Glutamatergic neuron (in vitro differentiated cells): ENCODE results near the gene SLC1A6. TPM values are rescaled to one million over a fixed set of nuclear protein-coding genes. Genes with fewer than 3 reads are reported as not detected.

Source experiments
- DNase-seq: peaks from one replicate; pipeline ENCODE4 v3.0.0; 2022
- H3K27ac Mint-ChIP-seq: one replicate; pipeline ENCODE4 v1.8.0; 2020; ENCODE audit warnings: mild to moderate bottlenecking, mixed read lengths, inconsistent platforms; ENCODE audit not compliant: unreplicated experiment
- H3K27me3 Mint-ChIP-seq: one replicate; pipeline ENCODE4 v1.8.0; 2020; ENCODE audit warnings: mild to moderate bottlenecking, moderate library complexity, mixed read lengths, inconsistent platforms; ENCODE audit not compliant: unreplicated experiment
- H3K36me3 Mint-ChIP-seq: one replicate; pipeline ENCODE4 v1.8.0; 2020; ENCODE audit warnings: mild to moderate bottlenecking, mixed read lengths, inconsistent platforms; ENCODE audit not compliant: unreplicated experiment
- H3K4me1 Mint-ChIP-seq: one replicate; pipeline ENCODE4 v1.8.0; 2020; ENCODE audit warnings: mild to moderate bottlenecking, low read depth, mixed read lengths, inconsistent platforms; ENCODE audit not compliant: unreplicated experiment
- H3K4me3 Mint-ChIP-seq: one replicate; pipeline ENCODE4 v1.8.0; 2020; ENCODE audit warnings: mild to moderate bottlenecking, mixed read lengths, inconsistent platforms; ENCODE audit not compliant: unreplicated experiment
- H3K9me3 Mint-ChIP-seq: one replicate; pipeline ENCODE4 v1.8.0; 2020; ENCODE audit warnings: mild to moderate bottlenecking, moderate library complexity, mixed read lengths, inconsistent platforms; ENCODE audit not compliant: unreplicated experiment
- long read RNA-seq: library from polyadenylated mRNA; unstranded; transcript quantifications from one replicate; pipeline ENCODE4 v2.0.0, GENCODE V29; 2020; ENCODE audit not compliant: unreplicated experiment
- total RNA-seq: library from RNA; stranded (reverse); fragmentation: NEBNext Ultra II Directional; extraction: Animal tissue kit (Norgen Biotek cat#: 25700); gene quantifications from one replicate; pipeline ENCODE4 v1.2.1, GENCODE V29; 2021; ENCODE audit not compliant: unreplicated experiment
- TF ChIP-seq, protein P1 (sequence below): fragments of 200-600 bp; sonication (generic); IDR thresholded peaks from one replicate; pipeline ENCODE4 v1.5.0; 2021; ENCODE audit not compliant: partially characterized antibody, unreplicated experiment

The SLC1A6 gene
- total RNA-seq, result 22.8 TPM
- long read RNA-seq, partial matches to known transcripts, result 0 of 4 reads
- long read RNA-seq, other reads (novel, unspliced or antisense), result 2 of 4 reads

DNA sequence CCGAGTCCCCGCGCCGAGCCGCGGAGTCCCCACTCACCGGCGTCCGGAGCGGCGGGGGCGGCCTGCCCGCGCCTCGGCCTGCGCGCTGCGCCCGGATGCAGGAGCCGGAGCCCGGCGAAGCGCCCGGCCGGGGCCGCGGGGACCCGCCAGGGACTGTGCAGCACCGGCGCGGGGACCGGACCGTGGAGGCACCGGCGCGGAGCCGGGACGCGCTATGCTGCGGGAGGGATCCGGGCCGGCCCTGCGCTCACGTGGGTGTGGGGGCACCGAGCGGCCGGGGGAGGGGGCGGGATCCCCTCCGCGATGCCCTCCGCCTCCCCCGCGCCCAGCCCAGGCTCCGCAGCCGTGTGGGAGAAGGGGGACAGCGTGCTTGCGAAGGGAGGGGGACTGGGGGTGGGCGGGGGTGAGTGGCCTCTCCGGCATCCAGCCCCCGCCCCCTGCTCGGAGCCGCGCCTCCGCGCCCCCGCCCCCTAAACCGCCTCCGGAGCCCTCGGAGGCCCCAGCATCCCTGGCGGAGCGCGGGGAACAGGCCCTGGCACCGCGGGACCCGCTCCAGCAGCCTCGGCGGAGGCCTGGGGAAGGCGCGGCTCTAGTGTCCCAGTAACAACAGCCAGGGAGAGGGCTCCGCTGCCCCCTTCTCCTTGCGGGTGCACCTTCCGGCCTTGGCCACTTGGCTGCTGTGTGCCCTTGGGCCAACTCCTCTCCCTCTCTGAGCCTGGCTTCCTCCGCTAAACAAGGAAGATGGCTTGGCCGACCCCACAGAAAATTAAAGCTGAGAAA, at the start of gene SLC1A6:
SLC1A6 (minus strand) TSS at position 389 of the 780 bp plus-strand sequence. CDS start 6,954 bp downstream, outside the sequence.
- peaks cover 7% of the 10 kb centered on the region for H3K27me3 Mint-ChIP-seq
- H3K4me1 Mint-ChIP-seq, result peaks cover 7% of the 10 kb centered on the region
- TF ChIP-seq, protein P1, sequence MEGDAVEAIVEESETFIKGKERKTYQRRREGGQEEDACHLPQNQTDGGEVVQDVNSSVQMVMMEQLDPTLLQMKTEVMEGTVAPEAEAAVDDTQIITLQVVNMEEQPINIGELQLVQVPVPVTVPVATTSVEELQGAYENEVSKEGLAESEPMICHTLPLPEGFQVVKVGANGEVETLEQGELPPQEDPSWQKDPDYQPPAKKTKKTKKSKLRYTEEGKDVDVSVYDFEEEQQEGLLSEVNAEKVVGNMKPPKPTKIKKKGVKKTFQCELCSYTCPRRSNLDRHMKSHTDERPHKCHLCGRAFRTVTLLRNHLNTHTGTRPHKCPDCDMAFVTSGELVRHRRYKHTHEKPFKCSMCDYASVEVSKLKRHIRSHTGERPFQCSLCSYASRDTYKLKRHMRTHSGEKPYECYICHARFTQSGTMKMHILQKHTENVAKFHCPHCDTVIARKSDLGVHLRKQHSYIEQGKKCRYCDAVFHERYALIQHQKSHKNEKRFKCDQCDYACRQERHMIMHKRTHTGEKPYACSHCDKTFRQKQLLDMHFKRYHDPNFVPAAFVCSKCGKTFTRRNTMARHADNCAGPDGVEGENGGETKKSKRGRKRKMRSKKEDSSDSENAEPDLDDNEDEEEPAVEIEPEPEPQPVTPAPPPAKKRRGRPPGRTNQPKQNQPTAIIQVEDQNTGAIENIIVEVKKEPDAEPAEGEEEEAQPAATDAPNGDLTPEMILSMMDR, result peak; percentile 26
- H3K4me3 Mint-ChIP-seq, result peak within 1 kb of the TSS; percentile 83
- no peaks in the 10 kb centered on the region for H3K36me3 Mint-ChIP-seq
- peak within 1 kb of the TSS; percentile 19 for H3K27ac Mint-ChIP-seq
- peak; percentile 71 for DNase-seq
- peaks cover 8% of the 10 kb centered on the region for H3K9me3 Mint-ChIP-seq

DNA sequence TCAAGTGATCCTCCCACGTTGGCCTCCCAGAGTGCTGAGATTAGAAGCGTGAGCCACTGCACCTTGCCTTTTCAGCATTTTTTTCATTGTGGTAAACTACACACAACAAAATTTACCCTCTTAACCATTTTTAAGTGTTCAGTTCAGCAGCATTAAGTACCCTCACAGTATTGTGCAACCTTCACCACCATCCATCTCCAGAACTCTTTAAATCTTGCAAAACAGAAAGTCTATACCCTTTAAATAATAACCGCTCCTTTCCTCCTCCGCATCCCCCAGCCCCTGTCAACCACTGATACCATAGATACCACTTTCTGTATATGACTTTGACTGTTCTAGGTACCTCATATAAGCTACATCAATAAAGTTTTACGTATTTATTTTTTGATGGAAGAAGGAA, 48.8 kb upstream of the SLC1A6 start:
- TF ChIP-seq, protein P1, result no peak
- no peaks in the 10 kb centered on the region for H3K9me3 Mint-ChIP-seq
- no peak for DNase-seq
- no peaks in the 10 kb centered on the region for H3K36me3 Mint-ChIP-seq
- no peaks in the 10 kb centered on the region for H3K4me1 Mint-ChIP-seq
- H3K4me3 Mint-ChIP-seq, result no peak overlapping the region
- H3K27ac Mint-ChIP-seq, result no peak overlapping the region
- H3K27me3 Mint-ChIP-seq, result no peaks in the 10 kb centered on the region

DNA sequence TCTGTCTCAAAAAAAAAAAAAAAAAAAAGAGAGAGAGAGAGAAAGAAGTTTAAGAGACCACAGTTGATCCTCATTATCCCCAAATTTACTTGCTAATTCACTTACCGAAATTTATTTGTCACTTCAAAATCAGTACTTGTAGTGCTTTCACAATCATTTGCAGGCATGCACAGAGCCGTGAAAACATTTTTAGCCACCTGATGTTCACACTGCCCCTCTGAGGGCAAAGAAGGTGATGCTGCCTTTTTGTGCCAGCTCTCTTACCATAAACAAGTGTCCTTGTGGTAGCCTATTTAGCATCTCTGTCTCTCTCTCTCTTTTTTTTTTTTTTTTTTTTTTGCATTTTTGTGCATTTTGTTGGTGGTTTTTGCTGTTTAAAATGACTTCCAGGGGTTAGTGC, 45.6 kb upstream of the SLC1A6 start:
- DNase-seq, result no peak
- Mint-ChIP-seq H3K36me3 (no peaks in the 10 kb centered on the region), H3K27ac (no peak overlapping the region), H3K27me3 (no peaks in the 10 kb centered on the region), H3K9me3 (no peaks in the 10 kb centered on the region), H3K4me3 (no peak overlapping the region), H3K4me1 (no peaks in the 10 kb centered on the region)
- TF ChIP-seq, protein P1, result no peak

DNA sequence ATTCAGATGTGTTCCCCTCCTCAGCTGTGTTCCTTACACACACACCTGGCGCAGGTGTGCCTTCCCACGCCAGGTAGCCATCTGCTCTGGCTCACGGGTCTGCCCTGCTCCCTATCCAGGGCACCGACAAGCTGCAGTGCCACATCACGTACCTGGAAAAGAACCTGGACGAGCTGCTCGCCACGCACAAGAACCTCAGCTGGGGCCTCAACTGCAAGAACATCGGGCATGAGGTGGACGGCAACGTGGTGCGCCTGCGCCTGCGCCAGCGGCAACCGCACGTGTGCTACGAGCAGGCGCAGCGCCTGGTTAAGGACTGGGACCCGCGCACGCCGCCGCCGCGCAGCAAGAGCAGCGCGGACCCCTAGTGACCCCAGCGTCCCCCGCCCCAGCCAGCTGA, 43.1 kb upstream of the SLC1A6 start:
- no peaks in the 10 kb centered on the region for H3K27me3 Mint-ChIP-seq
- H3K4me1 Mint-ChIP-seq, result no peaks in the 10 kb centered on the region
- no peak overlapping the region for H3K4me3 Mint-ChIP-seq
- H3K9me3 Mint-ChIP-seq, result no peaks in the 10 kb centered on the region
- H3K36me3 Mint-ChIP-seq, result no peaks in the 10 kb centered on the region
- DNase-seq, result no peak
- TF ChIP-seq, protein P1, result no peak
- H3K27ac Mint-ChIP-seq, result no peak overlapping the region
